SH-SY5Y (cell line): ENCODE results near the gene SYNGAP1.

Experiments
- GATA2 ChIP-seq: IDR thresholded peaks from 2 replicates; pipeline ENCODE4 v1.6.1; 2011; ENCODE audit warnings: mild to moderate bottlenecking, low read depth, low read length
- GATA3 ChIP-seq: IDR thresholded peaks from 2 replicates; pipeline ENCODE4 v1.6.1; 2011; ENCODE audit warnings: low read depth, mild to moderate bottlenecking, low read length, moderate library complexity

DNA sequence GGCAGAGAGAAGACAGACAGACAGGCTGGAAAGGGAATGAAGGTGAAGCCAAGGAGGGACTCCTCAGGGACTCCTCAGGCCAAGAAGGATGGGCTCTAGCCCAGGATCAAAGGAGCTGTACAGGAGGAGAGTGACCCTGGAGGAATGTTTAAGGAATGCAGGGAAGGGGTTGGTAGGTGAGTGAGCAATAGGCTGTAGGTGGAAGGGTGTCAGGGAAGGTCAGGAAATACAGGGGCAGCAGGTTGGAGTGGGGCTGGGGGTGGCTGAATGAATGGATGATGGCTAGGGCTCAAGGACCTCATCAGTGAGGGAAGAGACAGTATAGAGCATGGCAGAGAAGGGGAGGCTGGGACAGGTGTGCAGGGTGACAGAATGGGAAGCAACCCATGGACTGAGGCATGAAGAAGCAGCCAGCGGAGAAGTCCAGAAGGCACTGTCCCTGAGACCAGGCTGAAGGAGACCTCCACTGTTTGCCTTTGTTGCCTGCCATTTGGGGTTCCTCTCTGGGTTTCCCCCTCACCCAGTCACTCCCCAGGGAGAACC, 13.2 kb downstream of the SYNGAP1 start:
- TF ChIP-seq GATA2 = no peak
- no peak for TF ChIP-seq GATA3
